ENCODE results near the gene SCGB1D1.

The SCGB1D1 gene

GRCh38 chr11:62237499-62237898 is 47.5 kb downstream of the SCGB1D1 start:
- DNase-seq, result no peak

DNA sequence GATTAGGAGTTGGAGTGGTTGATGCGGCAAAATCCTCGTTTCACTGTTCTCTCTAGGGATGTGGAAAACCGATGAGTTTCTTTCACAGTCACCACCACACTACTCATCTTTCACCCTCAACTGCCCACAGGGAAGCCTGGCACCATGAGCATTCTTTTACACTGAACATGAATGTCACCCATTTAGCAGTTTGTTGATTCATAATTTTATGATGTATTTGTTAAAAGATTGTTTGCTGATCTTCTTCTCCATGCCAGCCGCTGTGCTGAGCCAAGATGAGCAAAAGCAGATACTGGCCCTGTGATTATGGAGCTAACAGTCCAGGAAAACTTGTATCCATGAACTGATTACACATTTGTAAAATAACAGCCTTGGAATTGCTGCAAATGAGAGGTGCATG is 48.1 kb downstream of the SCGB1D1 start:
- DNase-seq, result no peak

DNA sequence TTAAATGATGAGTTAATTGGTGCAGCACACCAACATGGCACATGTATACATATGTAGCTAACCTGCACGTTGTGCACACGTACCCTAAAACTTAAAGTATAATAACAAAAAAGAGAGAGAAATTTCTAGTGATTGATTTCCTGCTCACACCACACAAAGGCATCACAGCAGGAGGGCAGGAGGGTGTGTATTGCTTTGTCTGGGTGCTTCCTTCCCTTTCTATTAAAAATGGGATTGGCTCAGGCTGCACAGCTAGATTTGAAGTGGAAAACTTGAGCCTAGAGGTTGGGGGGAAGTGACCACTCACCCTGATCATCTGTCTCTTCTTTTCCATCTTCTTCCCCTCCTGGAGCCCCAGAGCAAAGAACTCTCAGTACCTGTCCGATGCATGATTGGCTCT is 51.1 kb downstream of the SCGB1D1 start:
- DNase-seq, result no peak

DNA sequence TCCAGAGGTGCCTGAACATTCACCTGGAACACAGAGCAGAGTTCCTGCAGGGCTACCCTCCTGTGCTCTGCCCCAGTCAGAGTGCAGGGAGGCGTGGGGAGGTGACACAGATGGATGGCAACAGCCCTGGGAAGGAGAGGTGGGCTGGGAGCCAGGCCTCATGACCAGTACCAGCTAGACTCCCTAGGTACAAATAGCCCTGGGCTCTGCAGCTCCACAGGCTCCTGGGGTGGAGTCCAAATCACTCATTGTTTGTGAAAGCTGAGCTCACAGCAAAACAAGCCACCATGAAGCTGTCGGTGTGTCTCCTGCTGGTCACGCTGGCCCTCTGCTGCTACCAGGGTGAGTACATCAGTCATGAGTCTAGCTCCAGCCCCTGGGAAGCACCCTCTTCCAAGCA is 52.0 kb downstream of the SCGB1D1 start, which contains the start of gene SCGB1D2:
SCGB1D2 (plus strand) TSS at position 219 of the 400 bp plus-strand sequence; CDS start at position 288, 69 bp downstream.
- no peak for DNase-seq
